Activated CD4-positive, alpha-beta T cell treated with anti-CD3 and anti-CD28 coated beads for 24 hours (primary cell): ENCODE data around the gene TRAK2.
A peak's percentile ranks its signal among the peaks of the same experiment; 100 is the strongest.
"Not testable (repeated sequence)": the region's sequence is repeated elsewhere in the genome, so short reads cannot be mapped to it uniquely, and the experiment has no call there.

Source experiments
- DNase-seq, 2 donors: peaks; one replicate each; pipeline ENCODE4 v3.0.0-alpha.2; 2020; ENCODE audit warnings: low read depth in 2 of 2

Gene TRAK2

DNA sequence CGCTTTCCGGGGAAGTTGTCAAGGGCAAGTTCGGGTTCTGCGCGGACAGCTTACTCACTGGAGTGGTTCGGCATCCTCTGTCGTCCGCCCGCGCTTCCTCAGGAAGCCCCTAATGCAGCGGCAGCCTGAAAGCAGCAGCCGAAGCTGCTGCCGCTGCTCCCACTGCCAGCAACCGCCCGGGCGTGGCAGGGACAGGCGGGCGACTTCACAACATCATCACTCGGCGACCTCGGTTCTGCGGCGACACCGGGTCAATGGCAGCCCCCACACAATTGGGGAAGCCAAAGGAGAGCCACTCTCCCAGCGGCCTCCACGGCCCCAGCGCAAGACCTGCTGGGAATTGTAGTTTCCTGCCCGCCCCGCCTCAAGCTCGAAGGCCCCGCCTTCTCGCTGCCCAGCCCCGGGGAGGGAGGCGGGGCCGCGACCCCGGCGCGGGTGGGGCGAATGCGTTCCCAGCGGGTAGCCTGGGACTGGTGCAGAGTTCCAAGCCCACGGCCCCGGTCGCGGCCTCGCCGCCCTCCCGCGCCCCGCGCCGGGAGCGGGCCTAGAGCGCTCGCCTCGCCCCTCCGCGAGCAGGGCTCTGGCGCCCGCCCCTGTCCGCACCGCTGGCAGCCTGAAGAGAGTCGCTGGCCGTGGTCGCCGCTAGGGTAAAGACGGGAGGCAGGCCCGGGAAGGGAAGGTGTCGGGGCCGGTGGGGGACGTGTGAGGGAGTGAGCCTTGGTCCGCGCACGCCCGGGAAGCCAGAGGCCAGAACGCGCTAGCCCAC is at the start of gene TRAK2, which contains the start of gene STRADB:
TSS of gene TRAK2 (minus strand) at position 167 of the 766 bp plus-strand sequence. CDS start 30,951 bp downstream, outside the sequence.
TSS of gene STRADB (plus strand) at position 449 of the 766 bp plus-strand sequence. CDS start 3,101 bp downstream, outside the sequence.
- peak; percentile 91 for DNase-seq

- no peak for DNase-seq
These were observed 49.3 kb upstream of the TRAK2 start for GRCh38 chr2:201500534-201500933.

GRCh38 chr2:201496785-201497184 is 45.5 kb upstream of the TRAK2 start:
- no peak for DNase-seq

DNA sequence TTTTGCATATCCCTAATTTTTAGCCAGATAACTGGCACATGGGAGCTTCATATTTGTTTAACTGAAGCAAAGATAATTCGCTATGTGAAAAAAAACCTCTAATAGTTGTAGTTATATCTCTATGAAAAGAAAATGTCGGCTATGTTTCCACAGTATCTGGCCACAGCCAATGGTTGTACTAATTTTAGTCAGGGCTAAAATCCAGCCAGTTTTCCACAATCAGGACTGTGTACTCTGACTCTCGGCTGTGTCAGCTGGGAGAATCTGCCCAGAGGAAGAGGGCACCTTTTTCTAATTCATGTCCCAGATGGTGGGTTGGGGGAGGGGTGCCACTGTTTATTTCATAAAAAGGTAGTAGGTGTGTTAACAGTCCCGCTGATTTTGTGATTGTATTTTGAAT is 39.0 kb upstream of the TRAK2 start:
- no peak for DNase-seq

DNA sequence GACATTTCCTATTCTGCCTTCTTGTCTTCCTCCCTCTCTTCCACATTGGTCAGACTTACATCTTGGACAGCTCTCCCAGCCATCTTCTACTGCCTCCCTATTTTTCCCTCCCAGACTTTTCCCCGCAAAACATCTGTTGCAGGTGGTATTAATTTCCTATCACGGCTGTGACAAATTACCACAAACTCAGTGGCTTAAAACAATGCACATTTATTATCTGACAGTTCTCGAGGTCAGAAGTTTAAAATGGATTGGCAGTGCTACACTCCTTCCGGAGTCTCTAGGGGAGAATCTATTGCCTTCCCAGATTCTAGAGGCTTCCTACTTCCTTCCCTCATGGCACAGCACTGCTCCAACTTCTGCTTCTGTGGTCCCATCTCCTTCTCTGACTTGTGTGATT is 33.5 kb upstream of the TRAK2 start:
- DNase-seq, result no peak

DNA sequence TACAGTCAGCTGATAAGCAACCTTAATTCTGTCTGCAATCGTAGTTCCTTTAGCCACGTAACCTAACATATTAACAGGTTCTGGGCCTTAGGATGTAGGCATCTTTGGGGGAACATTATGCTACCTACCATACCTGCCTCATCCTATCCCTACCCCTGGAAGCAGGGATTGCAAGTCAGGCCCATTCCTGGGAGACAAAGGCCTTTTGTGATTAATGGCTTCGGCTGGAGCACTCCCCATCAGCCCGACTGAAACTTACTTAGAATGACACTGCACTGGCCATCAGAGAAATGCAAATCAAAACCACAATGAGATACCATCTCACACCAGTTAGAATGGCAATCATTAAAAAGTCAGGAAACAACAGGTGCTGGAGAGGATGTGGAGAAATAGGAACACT is 32.5 kb upstream of the TRAK2 start:
- not testable (repeated sequence) for DNase-seq

GRCh38 chr2:201483342-201483741 is 32.1 kb upstream of the TRAK2 start:
- DNase-seq, result no peak

DNA sequence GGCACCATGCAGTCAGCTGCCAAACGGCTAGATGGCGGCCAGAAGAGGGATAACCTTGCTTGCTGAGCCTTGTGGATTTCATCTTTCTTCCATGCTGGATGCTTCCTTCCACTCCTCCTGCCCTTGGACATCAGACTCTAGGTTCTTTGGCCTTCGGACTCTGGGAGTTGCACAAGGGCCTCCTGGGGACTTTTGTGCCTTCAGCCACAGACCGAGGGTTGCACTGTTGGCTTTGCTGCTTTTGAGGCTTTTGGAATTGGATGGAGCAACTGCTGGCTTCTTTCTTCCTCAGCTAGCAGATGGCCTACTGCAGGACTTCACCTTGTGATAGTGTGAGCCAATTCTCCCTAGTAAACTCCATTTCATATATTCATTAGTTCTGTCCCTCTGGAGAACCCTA is 31.3 kb upstream of the TRAK2 start:
- DNase-seq, result no peak

- DNase-seq, result no peak
These were observed 21.2 kb upstream of the TRAK2 start for GRCh38 chr2:201472411-201472810.

DNA sequence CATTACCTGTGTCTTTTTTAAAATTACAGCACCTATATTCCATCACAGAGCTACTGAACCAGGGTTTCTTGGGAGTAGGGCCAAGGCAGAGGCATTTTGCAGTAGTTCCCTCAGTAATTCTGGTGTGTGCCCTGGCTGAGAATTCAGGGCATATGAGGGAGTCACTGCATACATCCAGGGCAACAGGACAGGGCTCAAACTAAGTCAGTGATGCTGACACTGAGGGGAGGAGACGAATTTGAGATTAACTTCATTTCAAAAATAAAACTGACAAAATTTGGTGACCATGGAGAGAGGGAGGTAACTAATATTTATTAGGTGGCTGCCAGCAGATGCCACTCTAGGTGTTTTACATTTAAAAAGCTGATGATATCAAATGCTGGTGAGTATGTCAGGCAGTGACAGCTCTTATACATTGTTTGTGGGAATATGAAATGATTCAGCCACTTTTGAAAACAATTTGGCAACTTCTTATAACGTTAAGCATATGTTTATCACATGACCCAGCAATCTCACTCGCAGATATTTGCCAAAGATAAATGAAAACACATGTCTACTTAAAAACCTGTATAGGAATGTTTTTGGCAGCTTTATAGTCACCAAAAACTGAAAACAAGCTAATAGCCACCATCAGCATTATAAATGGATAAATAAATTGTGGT is 20.6 kb upstream of the TRAK2 start:
- no peak for DNase-seq

DNA sequence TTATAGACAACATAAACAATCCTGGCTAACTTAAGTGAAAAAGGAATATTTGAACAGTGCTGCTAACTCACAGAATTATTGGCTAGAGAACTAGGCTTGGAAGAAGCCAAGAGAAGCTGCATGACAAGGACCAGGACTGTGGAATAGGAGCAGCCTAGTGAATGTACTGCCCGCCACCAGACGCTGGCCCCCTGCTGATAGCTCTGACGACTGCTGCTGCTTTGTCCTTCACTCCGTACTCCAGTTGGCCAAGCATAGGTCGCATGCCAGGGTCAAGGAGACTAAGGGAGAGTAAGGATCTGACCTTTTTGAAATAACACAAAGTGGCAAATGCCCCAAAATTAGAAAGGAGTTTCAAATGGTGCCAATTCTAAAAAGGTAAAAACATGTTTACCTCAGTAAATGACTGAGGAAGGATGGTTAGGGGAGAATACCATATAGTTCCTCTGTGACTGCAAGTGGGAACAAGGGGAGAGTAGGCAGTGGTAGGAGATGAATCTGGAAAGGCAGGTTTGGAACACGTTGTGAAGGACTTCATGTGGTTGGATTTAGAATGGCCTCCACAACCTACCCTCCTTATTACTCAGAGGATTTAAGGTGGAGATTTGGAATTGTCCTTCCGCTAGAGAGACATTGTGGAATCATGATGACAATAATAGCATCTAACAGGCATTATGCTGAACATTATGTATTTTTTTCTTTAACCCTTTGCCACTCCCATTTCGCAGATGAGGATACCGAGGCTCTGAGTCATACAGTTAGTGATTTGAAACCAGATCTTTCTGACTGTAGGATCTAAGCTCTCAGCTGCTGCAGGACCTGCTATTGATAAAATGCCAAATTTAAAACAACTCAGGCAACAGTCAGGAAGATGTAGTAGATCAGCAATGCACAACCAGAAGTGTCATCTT is 19.8 kb upstream of the TRAK2 start:
- no peak for DNase-seq

DNA sequence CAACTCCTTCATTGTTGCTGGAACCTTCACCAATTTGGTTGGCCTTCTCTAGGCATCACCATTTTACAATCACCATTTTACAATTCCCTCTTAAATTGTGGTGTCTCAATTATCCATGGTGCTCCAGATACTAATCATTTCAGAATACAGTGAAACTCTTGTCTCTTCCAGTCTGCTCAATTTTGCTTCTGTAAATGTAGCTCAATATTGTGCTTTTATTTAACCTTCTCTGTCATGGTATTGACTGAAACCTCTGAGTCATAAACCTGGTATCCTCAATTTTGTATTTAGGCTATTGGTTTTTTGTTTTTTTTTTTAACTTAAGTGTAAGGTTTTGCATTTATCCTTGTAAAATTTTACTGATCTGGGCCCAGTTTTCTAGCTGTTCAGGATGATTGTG is 16.4 kb upstream of the TRAK2 start:
- DNase-seq, result no peak

GRCh38 chr2:201466050-201466675 is 14.9 kb upstream of the TRAK2 start:
- no peak for DNase-seq

- no peak for DNase-seq
These were observed 14.3 kb upstream of the TRAK2 start for GRCh38 chr2:201465524-201465971.

DNA sequence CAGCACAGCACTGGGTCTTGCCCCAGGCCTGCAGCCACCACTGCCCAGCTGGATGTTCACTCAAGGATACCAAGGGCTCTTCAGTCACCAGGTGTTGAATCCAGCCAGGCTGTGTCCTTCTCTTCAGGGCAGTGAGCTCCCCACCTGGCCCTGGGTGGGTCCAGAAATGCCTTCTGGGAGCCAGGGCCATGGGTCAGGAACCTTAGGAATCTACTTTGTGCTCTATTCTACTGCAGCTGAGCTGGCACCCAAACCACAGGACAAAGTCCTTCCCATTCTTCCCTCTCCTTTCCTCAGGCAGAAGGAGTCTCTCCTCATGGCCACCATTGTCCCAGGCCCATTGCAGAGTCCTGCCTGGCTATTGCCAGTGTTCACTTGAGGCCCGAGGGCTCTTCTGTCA is 13.3 kb upstream of the TRAK2 start:
- DNase-seq, result no peak

DNA sequence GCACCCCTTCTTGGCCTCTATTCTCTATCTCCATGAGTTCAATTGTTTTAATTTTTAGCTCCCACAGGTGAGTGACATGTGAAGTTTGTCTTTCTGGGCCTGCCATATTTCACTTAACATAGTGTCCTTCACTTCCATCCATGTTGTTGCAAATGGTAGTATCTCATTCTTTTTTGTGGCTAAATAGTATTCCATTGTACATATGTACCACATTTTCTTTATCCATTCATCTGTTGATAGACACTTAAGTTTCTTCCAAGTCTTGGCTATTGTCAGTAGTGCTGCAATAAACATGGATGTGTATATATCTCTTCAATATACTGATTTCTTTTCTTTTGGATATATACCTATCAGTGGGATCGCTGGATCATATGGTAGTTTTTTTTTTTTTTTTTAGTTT is 9.3 kb upstream of the TRAK2 start:
- no peak for DNase-seq

GRCh38 chr2:201458381-201458780 is 7.1 kb upstream of the TRAK2 start:
- DNase-seq, result no peak

DNA sequence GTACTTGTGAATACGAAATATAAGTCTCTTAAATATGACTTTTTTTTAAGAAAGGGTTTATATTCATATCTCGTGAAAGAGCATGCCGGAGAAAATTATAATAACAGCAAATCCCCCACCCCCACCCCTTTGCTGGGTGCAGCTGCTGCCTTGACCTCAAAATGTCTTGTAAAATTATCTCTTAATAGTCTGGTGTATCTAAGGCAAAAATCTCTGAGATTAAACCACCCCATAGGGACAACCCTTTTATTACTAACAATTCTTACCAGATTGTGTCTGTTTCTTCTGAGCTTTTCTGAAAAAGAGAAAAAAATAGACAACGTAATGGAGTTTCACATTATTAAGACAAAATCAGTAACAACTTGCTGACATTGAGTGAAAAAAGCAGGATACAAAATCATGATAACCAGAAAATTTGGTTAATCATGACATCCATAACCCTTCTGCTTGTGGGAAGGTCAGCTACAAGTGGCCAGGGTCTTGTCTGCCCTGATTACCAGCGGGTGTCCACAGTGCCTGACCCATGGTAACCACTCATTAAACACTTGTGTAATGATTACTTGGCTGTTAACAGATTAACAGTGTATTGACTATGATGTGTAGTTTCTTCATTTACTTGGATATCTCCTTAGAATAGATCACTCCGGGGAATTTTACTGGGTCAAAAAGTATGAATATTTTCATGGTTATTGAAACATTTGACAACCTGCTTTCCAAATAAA is 1.8 kb upstream of the TRAK2 start:
- DNase-seq, result no peak

DNA sequence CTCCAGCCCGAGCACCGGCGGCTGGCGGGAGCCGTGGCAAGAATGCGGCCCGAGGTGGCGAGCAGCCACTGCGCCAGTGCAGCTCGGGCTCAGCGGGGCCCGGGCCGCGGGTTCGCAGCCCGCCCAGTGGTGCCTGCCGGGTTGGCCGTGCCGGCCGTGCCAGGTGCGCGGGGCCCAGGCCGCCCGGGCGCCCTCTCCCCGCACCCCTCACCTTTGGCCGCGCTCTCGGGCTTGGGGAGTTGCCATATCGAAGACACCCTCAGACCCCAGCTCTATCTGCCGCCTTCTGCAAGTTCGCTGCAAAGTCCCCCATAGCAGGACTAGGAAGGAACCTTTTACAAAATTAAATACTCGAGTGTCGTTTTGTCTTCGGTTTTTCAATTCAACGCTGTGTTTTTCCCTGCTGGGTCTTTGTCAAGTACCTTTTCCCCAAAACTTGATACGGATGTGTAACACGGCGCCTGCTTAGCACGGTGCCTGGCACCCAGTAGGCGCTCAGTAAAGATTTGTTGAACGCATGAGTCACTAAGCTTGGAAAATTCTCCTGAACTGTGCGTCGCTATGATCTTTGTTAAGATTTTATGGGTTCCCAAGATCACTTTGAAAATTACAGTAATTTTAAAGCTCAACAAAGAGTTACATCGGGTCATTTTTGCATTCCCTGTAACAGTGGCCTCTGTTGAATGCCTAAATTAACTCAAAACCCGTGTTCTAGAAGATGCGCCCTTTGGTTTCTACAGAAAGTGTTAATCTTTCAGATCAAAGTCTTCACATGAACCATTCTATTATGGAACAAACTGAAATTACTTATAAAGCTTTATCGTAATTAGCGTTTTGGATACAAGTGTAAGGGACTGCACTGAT is 1.0 kb upstream of the TRAK2 start:
- no peak for DNase-seq

DNA sequence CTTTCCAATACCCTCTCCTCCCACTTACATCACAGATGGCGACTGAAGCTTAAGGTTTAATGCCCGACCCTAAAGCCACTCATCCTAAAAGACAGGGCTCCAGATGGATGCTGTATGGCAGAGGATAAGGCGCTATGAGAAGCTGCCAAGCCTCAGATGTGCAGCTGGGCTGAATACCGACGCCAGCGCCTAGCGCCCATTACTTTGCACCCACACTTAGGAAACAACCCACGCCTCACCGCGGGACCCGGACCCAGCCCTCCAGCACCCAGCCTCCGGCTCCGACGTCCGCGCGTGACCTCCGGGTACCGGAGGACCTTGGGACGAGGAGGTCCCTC is 335 bp downstream of the TRAK2 start:
- DNase-seq, result no peak
